GM21447 (cell line): ENCODE results near the gene TAF8.

ENCODE experiments used
- ATAC-seq: cut with Tn5 transposase; IDR thresholded peaks from one replicate; pipeline ENCODE4 v1.9.1; 2021; ENCODE audit not compliant: unreplicated experiment

TAF8 gene

DNA sequence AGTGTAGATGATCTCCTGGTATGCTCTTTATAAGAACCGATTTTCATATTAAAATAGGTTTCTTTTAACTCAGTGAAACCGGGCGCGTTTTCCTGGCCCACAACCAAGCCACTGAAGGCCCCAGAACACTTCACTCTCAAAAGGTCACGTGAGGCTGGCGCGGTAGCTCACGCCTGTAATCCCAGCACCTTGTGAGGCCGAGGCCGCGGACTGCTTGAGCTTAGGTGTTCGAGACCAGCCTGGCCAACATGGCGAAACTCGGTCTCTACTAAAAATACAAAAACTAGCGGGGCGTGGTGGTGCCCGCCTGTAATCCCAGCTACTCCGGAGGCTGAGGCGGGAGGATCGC is 402 bp upstream of the TAF8 start:
- no peak for ATAC-seq

DNA sequence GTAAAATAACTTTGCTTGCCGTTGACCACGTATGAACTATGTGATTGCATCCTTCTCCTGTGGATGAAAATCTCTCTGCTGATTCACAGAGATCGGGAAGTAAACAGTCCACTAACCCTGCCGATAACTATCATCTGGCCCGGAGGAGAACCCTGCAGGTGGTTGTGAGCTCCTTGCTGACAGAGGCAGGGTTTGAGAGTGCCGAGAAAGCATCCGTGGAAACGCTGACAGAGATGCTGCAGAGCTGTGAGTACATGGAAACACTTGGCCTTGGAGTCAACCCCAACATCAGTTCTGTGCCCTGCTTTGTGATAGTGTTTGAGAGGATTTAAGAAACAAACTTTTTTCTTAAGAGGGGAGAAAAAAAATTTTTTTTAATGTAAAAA is 937 bp downstream of the TAF8 start:
- ATAC-seq: no peak

DNA sequence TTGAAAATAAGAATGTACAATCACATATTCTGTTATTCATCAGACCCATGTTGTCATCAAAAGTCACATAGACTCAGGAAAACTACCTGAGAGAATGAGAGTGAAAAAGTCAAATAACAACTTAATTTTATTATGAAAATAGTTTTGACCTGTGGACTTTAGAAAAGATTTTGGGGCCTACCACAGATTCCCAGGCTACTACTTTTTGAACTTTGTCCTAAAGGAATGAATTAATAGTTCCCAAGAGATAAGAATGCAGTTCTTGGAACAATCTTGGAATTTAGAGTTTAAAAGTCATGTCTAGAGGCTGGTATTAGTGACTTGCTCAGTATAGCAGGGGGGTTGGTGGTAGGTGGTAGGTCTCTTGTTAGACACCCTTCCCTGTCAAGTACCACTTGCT is 3.3 kb downstream of the TAF8 start:
- no peak for ATAC-seq

DNA sequence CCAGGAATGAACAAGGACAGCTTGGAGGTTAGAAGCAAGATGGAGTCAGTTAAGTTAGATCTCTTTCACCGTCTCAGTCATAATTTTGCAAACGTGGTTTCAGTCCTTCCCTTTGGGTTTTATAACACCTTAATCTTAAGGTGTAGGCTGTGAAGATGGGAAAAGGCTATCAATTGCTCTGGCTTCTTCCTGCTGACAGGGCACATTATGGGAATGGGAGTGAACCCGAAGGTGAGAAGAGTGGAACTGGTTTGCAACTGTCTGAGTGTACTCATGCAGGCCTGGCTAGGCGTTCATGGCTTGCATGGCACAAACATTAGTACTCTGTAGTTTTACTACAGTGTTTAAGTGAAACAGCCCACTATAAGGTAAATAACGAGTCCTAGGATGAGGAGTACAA is 9.4 kb downstream of the TAF8 start:
- ATAC-seq: no peak

DNA sequence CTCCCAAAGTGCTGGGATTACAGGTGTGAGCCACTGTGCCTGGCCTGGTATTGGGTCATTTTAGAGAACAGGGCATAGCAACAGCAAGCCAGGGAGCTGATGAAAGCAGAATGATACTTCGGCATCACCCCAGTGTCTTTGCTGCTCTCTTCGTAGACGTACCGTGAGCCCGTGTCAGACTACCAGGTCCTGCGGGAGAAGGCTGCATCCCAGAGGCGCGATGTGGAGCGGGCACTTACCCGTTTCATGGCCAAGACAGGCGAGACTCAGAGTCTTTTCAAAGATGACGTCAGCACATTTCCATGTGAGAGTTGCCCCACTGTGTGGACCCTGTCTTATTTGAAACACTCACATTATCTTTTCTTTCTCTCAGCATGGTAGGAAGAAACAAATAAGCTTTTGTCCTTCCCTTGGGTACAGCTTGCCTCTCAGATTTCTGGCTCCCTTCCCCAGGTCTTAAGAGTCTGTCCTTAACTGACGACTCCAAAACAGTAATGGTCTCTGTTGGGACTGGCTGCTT is 15.9 kb downstream of the TAF8 start:
- no peak for ATAC-seq

DNA sequence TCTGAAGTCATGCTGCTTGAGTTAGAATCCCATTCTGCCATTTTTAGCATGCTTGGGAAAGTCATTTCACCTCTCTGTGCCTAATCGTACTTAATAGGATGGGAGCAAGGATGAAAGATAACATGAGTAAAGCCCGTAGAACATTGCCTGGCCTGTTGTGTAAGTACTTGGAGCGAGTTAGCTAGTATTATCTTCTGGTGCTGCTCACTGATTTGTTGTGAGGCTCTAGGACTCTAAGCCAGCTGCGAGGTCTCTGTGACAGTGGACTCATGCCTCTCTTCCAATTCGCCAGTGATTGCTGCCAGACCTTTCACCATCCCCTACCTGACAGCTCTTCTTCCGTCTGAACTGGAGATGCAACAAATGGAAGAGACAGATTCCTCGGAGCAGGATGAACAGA is 17.8 kb downstream of the TAF8 start:
- ATAC-seq: no peak

DNA sequence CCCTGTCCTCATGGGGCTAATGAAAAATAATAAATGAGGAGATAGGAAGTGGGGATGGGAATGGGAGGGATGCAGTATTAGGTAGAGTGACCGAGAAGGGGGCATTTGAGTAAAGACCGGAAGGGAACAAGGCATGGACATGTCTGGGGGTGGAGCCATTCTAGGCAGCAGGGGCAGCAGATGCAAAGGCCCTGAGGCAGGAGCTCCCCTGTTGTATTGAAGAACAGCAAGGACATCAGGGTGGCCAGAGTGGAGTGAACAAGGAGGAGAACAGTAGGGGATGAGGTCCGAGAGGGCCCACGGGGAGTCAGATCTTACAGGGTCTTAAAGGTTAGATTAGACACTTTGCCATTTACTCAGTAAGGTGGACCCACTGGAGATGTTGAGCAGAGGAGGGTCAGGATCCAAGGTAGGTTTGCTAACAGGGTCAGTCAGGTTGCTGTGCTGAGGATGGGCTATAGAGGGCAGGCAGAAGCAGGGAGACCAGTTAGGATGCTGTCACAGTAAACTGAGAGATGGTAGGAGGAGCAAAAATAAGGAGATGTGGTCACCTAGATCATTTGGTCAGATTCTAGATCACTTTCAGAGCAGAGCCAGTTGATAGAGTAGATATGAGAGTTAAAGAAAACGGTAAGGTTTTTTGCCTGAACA is 18.7 kb downstream of the TAF8 start:
- ATAC-seq: no peak

DNA sequence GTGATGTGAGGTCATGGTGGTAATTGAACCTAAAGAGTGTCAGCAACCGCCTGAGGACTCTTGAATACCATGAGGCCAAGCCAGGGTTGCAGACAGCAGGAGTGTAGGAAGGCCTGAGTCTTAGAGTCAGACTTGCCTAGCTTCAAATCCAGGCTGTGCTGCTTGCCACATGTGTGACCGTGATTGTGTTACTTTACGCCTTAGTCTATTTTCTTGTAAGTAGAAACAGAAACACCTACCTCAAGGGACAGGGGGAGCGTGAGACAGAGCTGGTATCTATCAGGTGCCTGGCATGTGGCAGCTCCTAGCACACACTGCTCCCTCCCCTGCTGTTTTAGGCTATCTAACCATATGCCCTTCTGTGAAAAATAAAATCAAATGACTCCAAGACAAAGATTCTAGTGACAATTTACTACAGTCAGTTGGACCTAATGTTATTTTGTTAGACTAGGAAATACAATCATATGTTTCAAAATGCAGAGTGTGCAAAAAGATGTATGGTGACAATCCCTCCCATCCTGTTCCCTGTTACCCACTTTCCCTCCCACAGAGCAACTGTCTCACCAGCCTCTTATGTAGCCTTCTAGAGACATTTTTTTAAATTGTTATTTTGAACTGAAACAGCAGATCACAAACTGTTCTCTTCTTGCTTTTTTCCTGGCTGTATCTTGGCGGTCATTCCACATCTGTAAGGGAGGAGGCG is 21.7 kb downstream of the TAF8 start:
- no peak for ATAC-seq

DNA sequence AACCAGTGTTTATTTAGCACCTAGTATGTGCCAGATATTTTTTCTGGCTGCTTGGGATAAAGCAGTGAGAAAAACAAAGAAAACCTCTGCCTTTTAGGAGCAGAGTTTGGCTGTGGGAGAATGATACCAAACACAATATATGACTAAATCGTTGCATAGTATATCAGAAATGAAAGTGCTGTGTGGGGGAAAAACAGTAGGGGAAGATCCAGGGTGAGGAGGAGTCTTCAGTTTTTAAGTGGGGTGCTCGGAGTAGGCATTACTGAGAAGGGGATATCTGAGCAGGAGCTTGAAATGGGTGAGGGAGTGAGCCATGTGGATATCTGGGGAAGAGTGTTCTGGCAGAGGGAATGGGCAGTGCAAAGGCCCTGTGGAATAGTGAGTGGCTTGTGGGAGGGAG is 23.0 kb downstream of the TAF8 start:
- ATAC-seq: no peak

DNA sequence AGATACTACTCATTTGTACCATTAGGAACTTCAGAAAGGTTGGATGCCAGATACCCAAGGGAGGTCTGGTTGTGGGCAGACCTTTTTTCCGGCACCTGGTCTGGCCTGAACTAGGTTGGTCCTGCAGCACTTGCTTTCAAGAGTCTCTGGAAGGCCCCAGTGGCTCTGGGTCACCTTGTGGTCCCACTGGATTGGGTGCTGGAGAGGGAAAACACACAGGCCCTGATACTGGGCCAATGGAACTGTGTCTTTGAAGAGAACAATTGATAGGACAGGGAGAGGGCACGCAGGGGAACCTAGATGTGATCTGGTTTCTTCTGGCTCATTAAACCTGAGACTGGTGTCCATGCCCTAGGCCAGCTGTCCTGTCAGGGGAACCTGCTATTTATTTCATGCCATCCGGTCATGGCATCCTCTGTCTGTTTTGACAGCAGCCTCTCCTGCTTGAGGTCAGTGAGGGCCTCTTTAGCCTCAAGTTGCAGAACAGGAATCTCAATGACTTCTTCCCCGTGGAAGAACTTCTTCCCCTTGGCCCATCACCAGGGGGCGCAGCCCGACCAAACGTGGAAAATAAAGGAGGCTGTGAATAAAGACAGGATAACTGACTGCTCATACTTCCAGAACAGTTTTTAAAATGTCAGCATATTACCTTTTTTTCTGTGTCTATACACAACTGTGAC is 25.0 kb downstream of the TAF8 start:
- ATAC-seq: no peak

DNA sequence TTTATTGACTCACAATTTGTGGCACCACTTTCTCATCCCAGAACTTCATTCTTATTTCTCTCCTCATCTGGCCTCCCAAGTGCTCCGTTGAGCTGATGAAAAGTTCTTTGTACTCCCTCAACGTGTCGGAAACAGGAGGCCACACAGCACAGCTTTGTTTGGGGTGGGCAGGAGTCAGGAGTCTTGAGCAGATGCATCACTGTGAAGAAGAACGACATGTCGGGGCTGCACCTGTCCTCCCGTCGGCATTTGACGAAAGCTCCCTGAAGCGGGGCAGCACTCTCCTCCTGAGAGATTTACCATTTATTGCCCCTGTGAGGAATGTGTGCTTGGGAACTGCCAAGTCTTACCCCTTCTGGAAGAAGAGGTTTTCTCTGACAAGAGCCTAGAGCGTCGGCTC is 28.1 kb downstream of the TAF8 start:
- ATAC-seq: no peak

DNA sequence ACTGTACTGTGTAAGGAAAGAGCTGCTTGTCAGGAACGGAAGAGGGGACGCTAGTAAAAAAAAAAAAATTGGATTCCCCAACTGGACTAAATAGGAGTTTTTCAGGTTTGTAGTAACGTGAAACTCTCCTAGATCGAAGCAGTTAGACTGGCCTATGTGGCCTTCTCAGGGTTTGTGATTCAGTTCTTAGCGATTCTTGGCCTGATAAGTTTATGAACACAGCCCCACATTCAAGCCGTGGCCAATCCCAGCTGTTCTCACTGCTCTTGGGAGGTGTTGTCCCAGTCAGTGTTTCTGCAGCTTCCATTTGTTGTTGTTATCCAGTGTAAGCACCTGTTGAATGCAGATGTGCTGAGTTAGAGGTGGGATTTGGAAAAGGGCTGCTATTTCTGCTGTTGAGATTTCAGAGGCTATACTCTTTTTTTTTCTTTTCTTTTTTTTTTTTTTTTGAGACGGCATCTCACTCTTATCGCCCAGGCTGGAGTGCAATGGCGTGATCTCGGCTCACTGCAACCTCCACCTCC is 29.7 kb downstream of the TAF8 start:
- ATAC-seq: no peak

DNA sequence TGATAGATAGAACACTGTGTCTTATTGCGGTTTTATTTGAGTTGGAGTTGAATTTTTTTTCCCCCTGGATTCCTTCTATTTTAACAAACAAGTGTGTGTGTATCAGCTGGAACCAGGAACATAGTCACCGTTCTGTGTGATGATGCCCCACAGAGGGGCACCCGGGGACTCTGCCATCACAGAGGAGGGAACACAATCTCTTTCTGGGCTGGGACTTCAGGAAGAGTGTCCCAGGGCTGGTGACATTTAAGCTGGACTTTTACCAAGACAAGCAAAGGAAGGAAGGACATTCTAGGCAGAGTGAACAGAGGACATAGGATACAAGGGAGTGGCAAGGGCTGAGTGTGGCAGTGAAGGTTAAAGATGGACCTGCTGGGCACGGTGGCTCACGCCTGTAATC is 33.2 kb downstream of the TAF8 start:
- no peak for ATAC-seq

DNA sequence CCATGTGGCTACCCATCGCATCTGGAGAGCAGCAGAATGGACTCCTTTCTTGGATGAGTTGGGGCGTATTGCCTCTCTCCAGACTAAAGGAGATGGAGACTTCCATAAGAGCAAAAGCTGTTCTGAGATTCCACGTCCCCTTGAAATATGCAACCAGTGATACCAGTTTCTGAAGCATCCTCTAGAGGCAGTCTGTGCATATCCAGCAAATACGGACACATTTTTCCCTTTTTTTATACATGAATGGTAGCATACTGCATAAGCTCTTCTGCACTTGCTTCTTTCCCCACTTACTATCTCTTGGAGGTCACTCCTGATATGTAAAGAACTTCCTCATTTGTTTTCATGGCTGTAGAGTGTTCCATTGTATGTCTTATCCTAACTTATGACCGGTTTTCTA is 34.6 kb downstream of the TAF8 start:
- ATAC-seq: no peak

DNA sequence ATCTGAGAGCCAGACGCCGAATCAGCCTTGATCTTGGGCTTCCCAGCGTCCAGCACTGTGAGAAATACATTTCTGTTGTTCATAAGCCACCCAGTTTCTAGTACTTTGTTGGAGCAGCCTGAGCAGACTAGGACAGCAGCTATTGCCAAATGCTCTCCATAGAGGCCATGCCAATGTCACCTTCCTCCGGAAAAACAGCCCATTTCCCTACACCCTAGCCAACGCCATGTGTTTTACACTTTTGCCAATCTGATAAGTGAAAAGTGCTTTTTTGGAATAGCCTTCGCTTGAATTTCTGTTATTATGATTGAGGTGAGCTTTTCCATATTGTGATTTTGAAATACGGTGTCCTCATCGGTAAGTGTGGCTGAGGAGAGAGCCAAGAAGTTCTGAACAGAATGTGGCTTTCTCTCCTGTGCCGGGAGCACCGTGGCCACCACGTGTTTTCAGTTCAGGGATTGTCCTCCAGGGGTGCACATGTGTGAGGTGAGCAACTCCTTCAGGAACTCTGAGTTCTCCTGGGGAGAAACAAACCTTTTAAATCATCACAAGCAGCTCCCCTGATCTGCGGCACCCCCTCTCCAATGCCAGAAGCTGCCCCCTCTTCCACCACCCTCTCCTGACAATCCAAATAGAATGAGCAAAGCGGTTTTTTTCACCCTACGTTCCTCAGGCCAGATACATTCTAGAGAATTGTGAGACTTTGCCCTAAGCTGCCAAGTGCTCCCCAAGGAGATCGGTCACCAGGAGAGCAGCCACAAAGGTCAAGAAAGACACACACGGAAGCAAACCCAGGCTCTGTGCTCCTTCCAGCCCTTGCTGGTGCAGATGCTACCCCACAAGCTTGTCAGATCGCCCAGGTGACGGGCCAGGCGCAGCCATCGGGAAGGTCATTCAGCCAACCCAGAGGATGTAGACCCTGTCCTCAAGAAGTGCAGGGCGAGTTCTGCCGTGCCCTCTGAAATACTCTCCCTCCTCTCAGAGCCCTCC is 36.0 kb downstream of the TAF8 start:
- ATAC-seq: no peak

DNA sequence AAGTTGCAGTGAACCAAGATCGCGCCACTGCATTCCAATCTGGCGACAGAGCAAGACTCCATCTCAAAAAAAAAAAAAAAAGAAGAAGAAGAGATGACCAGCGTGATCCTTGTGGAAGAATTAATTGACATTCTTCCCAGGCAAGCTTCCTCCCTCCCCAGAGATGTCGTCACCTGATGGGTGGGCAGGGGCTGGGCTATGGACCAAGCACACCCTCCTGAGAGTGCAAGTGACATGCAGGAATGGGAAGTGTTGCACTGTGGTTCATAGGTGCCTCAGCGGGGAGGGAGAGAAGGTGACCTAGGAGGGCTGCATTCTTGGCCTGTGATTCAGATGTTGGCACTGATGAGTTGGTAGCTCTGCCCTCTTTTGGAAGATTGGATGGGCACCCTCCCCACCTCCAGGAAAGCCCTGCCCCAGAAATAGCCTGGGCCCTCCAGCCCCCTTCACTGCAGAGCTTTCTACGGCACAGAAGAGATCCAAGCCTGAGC is 37.8 kb downstream of the TAF8 start:
- ATAC-seq: no peak

DNA sequence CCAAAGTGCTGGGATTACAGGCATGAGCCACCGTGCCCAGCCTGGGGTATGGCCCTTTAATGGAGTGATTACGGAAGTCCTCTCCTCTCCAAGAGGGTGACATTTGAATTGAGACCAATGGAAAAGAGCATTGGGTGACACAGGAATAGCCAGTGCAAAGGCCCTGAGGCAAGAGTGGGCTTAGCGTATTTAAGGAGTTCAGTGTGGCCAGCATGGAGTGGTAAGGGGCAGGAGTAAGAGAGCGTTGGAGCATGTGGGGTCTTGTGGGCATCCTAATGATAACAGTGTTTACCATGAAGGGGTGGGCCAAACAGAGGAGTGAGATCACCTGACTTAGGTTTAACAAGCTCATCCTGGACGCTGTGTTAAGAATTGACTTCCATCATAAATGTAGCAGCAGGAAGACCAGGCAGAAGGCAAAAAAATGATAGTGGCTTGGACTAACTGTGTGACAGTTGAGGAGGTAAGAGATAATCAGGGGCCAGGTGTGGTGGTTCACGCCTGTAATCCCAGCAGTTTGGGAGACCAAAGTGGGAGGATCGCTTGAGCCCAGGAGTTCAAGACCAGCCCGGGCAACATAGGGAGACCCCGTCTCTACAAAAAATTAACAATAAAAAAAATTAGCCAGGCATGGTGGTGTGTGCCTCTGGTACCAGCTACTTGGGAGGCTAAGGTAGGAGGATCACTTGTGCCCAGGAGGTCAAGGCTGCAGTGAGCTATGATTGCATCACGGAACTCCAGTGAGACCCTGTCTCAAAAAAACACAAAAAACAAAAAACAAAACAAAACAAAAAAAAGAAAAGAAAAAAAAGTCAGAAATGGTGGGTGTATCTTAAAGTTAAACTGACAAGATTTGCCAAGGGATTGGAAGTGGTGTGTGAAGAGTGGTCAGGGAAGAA is 40.7 kb downstream of the TAF8 start:
- ATAC-seq: no peak

DNA sequence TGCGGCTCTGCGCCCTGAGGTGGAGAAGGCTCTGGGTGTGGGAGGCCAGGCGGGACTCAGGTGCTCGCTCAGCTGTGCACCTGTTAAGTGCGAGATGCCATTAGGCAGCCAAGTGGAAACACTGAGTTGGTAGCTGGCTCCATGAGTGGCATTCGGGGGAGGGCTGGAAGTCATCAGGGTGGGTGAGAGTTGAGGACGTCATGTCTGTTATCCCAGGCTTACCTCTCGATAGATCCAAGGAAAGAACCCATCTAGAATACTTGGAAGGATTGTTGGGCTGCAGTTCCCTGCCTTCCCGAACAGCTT is 41.3 kb downstream of the TAF8 start:
- no peak for ATAC-seq

DNA sequence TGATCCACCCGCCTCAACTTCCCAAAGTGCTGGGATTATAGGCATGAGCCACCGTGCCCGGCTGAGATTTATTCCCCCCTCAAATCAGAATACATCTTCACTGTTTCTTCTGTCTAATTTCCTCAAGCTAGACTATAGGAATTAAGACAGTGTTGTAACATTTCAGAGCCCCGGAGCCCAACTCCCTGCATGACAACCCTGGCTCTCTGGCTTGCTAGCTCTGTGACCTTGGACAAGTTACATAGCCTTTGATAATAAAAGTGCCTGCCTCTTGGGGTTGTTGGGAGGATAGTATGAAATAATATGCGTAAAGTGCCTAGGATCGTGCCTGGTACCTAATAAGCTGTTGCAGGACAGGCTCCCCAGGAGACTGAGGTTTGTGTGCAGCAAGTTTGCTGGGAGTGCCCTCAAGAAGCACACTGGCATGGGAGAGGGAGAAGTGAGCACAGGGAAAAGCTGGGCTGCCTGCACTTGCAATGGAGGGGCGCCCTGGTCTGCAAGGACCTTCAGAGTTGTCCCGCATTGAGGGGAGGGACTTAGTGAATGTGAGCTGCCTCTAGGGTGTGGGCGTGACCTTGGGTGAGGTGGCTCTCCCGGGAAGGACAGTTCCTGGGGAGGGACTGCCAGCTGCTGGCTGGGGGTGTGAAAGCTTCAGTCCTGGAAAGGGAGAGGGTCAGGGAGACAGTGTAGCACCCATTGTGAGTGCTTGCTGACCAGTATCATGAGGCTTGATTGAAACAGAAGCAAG is 43.4 kb downstream of the TAF8 start:
- ATAC-seq: no peak
